Stomach (tissue), 9 donors: Measurements from ENCODE around the gene LRRC71. TPM values are rescaled to one million over a fixed set of nuclear protein-coding genes. Genes with fewer than 3 reads are reported as not detected.

ENCODE experiments used
- DNase-seq, 2 donors: peaks; one replicate each; pipeline versions ENCODE4 v3.0.0 to v3.0.0-alpha.2; 2013 to 2019
- H3K27ac ChIP-seq, 5 donors: fragments of 200-600 bp in 4 of 5; sonication (generic) in 4 of 5; one replicate each; pipeline ENCODE4 v1.5.1; 2013 to 2019; ENCODE audit warnings: mild to moderate bottlenecking in 1 of 5, moderate library complexity in 1 of 5
- H3K27me3 ChIP-seq, 3 donors: fragments of 200-600 bp; sonication (generic); one replicate each; pipeline ENCODE4 v1.5.1; 2017 to 2019; ENCODE audit warnings: mixed run types in 1 of 3
- H3K36me3 ChIP-seq, 4 donors: fragments of 200-600 bp; sonication (generic); 1 replicate in 3 of 4; 2 replicates in 1 of 4; pipeline ENCODE4 v1.5.1; 2016 to 2019
- H3K4me1 ChIP-seq, 4 donors: fragments of 200-600 bp; sonication (generic); one replicate each; pipeline ENCODE4 v1.5.1; 2016 to 2019
- H3K4me3 ChIP-seq, 4 donors: fragments of 200-600 bp; sonication (generic) in 3 of 4; one replicate each; pipeline ENCODE4 v1.5.1; 2016 to 2019; ENCODE audit warnings: mild to moderate bottlenecking in 1 of 4
- H3K9me3 ChIP-seq, 4 donors: fragments of 200-600 bp; sonication (generic); one replicate each; pipeline ENCODE4 v1.5.1; 2016 to 2019
- EP300 ChIP-seq: sonication (generic); formaldehyde crosslinking; IDR thresholded peaks from one replicate; pipeline ENCODE4 v1.6.1; 2017; ENCODE audit warnings: antibody characterized with exemption
- POLR2A ChIP-seq, 4 donors: fragments of 450-650 bp; IDR thresholded peaks; one replicate each; pipeline ENCODE4 v1.6.1; 2016; ENCODE audit warnings: antibody characterized with exemption in 4 of 4, control low read depth in 2 of 4, mild to moderate bottlenecking in 1 of 4, moderate library complexity in 1 of 4
- POLR2AphosphoS5 ChIP-seq, 3 donors: sonication (generic); formaldehyde crosslinking; IDR thresholded peaks; one replicate each; pipeline ENCODE4 v1.6.1; 2016; ENCODE audit warnings: antibody characterized with exemption in 3 of 3
- WGBS, 5 donors: extraction: QIAGEN DNeasy Blood & Tissue Kit in 3 of 5; methylation state at CpG; one replicate each; pipeline versions ENCODE4 v1.1.5 to v1.1.7; 2013 to 2018; 5-methylcytosine and 5-hydroxymethylcytosine counted together
- intact Hi-C: fragments of 100-400 bp; cut with DNase I; formaldehyde crosslinking; loops from one replicate; pipeline ENCODE4 v1.15.1; 2023; ENCODE audit warnings: low total_unique reads
- polyA plus RNA-seq, 3 donors: library from polyadenylated mRNA; stranded (reverse); fragments of 200-250 nt; gene quantifications; one replicate each; pipeline ENCODE4 v1.2.3, GENCODE V29; 2013
- total RNA-seq, 5 donors: library from RNA; depleted of rRNA; stranded (reverse); fragments of >200 nt; gene quantifications; one replicate each; pipeline versions ENCODE4 v1.1.0 to v1.2.3, GENCODE V29; 2014 to 2016
- TF ChIP-seq, protein P1 (sequence below), 7 experiments: fragments of 450-650 bp in 4 of 7; fragments of 200-600 bp in 3 of 7; sonication (generic) in 3 of 7; IDR thresholded peaks; one replicate each; pipeline ENCODE4 v1.5.1; 2016 to 2019; ENCODE audit warnings: antibody characterized with exemption in 7 of 7, control low read depth in 2 of 7, mild to moderate bottlenecking in 1 of 7
- donor health status: healthy with polysubstance abuse.
- donor health status: Bipolar disorder and iron deficiency.
- donor health status: healthy.

LRRC71 gene
- total and polyA plus RNA-seq, 8 donors = 0.61 to 2.2 TPM; not detected in 6

DNA sequence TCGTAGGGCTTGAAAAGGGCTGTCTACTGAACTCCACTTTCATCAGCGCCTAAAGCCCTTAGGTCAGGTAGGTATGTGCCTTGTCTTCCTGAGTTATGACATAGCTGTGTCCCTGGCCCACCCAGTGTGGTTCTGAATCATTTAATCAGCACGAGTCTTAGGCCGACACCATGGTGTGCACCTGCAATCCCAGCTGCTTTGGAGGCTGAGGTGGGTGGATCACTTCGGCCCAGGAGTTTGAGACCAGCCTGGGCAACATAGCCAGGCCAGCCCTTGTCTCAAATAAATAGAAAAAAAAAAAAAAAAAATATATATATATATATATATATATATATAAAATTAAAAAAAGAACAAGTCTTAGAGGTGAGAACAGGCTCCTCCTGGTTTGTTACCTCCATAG is 15.8 kb downstream of the LRRC71 start:
- TF ChIP-seq POLR2A (IDR thresholded peaks at IDR 0.05) (no peak), POLR2AphosphoS5 (IDR thresholded peaks at IDR 0.05) (no peak), EP300 (no peak)
- TF ChIP-seq, protein P1, sequence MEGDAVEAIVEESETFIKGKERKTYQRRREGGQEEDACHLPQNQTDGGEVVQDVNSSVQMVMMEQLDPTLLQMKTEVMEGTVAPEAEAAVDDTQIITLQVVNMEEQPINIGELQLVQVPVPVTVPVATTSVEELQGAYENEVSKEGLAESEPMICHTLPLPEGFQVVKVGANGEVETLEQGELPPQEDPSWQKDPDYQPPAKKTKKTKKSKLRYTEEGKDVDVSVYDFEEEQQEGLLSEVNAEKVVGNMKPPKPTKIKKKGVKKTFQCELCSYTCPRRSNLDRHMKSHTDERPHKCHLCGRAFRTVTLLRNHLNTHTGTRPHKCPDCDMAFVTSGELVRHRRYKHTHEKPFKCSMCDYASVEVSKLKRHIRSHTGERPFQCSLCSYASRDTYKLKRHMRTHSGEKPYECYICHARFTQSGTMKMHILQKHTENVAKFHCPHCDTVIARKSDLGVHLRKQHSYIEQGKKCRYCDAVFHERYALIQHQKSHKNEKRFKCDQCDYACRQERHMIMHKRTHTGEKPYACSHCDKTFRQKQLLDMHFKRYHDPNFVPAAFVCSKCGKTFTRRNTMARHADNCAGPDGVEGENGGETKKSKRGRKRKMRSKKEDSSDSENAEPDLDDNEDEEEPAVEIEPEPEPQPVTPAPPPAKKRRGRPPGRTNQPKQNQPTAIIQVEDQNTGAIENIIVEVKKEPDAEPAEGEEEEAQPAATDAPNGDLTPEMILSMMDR (IDR thresholded peaks at IDR 0.05) = no peak
- Histone ChIP-seq H3K4me3 (no peak overlapping the region), H3K27ac (no peak overlapping the region), H3K4me1 (peaks cover 0 to 9% (median 6%) of the 10 kb centered on the region in 4 donors), H3K36me3 (peaks cover 20 to 67% (median 63%) of the 10 kb centered on the region in 4 donors), H3K9me3 (no peaks in the 10 kb centered on the region), H3K27me3 (no peaks in the 10 kb centered on the region)
- WGBS, 5 donors = 87 to 96% (median 95%) methylated on average over 3 to 5 of the region's 5 CpGs
- intact Hi-C loops = no loop called here
- no peak for DNase-seq

- DNase-seq = no peak
- H3K27ac ChIP-seq = no peak overlapping the region
- peaks cover 25 to 73% (median 69%) of the 10 kb centered on the region in 4 donors for H3K36me3 ChIP-seq
- no peak overlapping the region for H3K4me3 ChIP-seq
- WGBS, 5 donors = 82 to 90% (median 86%) methylated on average over 10 of the region's 10 CpGs
- TF ChIP-seq, protein P1 (IDR thresholded peaks at IDR 0.05) = no peak
- TF ChIP-seq EP300 (no peak), POLR2A (IDR thresholded peaks at IDR 0.05) (no peak), POLR2AphosphoS5 (IDR thresholded peaks at IDR 0.05) (no peak)
- H3K4me1 ChIP-seq = peaks cover 0 to 3% (median 3%) of the 10 kb centered on the region in 4 donors
- H3K27me3 ChIP-seq = no peaks in the 10 kb centered on the region
- H3K9me3 ChIP-seq = no peaks in the 10 kb centered on the region
- intact Hi-C loops = no loop called here
Measured at GRCh38 chr1:156936721-156937220, 16.3 kb downstream of the LRRC71 start.

- intact Hi-C loops = no loop called here
- WGBS, 5 donors = 76 to 83% (median 79%) methylated on average over 8 of the region's 8 CpGs
- peaks cover 29 to 84% (median 80%) of the 10 kb centered on the region in 4 donors for H3K36me3 ChIP-seq
- no peak overlapping the region for H3K27ac ChIP-seq
- no peaks in the 10 kb centered on the region for H3K27me3 ChIP-seq
- TF ChIP-seq, protein P1 (IDR thresholded peaks at IDR 0.05) = no peak
- TF ChIP-seq EP300 = no peak
- TF ChIP-seq POLR2A (IDR thresholded peaks at IDR 0.05) = no peak
- no peak for TF ChIP-seq POLR2AphosphoS5 (IDR thresholded peaks at IDR 0.05)
- no peaks in the 10 kb centered on the region for H3K9me3 ChIP-seq
- H3K4me3 ChIP-seq = no peak overlapping the region
- no peaks in the 10 kb centered on the region for H3K4me1 ChIP-seq
- DNase-seq = no peak
Measured at GRCh38 chr1:156937883-156938282, 17.5 kb downstream of the LRRC71 start.

DNA sequence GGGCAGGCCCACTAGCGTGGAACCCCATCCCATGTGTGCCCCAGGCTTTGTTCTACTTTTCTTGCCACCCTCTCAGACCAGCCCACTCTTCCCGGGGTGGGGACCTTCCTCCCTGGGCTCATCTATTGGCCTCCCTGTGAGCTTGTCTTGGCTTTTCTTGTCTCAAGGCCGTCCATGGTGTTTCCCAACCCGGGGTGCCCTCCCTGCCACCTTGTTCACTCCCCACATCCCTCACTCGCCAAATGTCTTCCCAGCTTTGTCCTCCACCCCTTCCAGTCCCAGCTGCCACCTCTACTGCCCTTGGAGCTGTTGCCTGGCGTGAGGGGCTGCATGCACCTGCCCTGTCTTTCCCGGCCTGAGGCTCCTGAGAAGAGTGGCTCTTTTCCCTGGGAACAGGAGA is 18.4 kb downstream of the LRRC71 start:
- no peak for TF ChIP-seq POLR2A (IDR thresholded peaks at IDR 0.05)
- TF ChIP-seq EP300 = no peak
- TF ChIP-seq POLR2AphosphoS5 (IDR thresholded peaks at IDR 0.05) = no peak
- TF ChIP-seq, protein P1 (IDR thresholded peaks at IDR 0.05) = no peak
- H3K36me3 ChIP-seq = peaks cover 38 to 93% (median 89%) of the 10 kb centered on the region in 4 donors
- DNase-seq = no peak
- no peaks in the 10 kb centered on the region for H3K4me1 ChIP-seq
- H3K27ac ChIP-seq = no peak overlapping the region
- intact Hi-C loops = no loop called here
- no peaks in the 10 kb centered on the region for H3K9me3 ChIP-seq
- H3K27me3 ChIP-seq = no peaks in the 10 kb centered on the region
- no peak overlapping the region for H3K4me3 ChIP-seq
- WGBS, 5 donors = 80 to 85% (median 83%) methylated on average over 7 of the region's 7 CpGs
